Type B pancreatic cell (in vitro differentiated cells): ENCODE results near the gene CABP1. TPM values are rescaled to one million over a fixed set of nuclear protein-coding genes. Genes with fewer than 3 reads are reported as not detected.
"Not testable (repeated sequence)": the region's sequence is repeated elsewhere in the genome, so short reads cannot be mapped to it uniquely, and the experiment has no call there.

ENCODE experiments used
- DNase-seq: peaks from one replicate; pipeline ENCODE4 v3.0.0; 2021; ENCODE audit warnings: mixed read lengths; ENCODE audit not compliant: unreplicated experiment; ENCODE audit errors: extremely low spot score
- H3K27ac Mint-ChIP-seq: 2 replicates; pipeline ENCODE4 v1.8.0; 2021; ENCODE audit warnings: mild to moderate bottlenecking, mixed read lengths
- H3K27me3 Mint-ChIP-seq: 2 replicates; pipeline ENCODE4 v1.8.0; 2021; ENCODE audit warnings: mixed read lengths
- H3K36me3 Mint-ChIP-seq: 2 replicates; pipeline ENCODE4 v1.8.0; 2021; ENCODE audit warnings: mixed read lengths
- H3K4me1 Mint-ChIP-seq: one replicate; pipeline ENCODE4 v1.8.0; 2021; ENCODE audit warnings: mixed read lengths; ENCODE audit not compliant: unreplicated experiment
- H3K4me3 Mint-ChIP-seq: 2 replicates; pipeline ENCODE4 v1.8.0; 2021; ENCODE audit warnings: mild to moderate bottlenecking, mixed read lengths
- H3K9me3 Mint-ChIP-seq: 2 replicates; pipeline ENCODE4 v1.8.0; 2021; ENCODE audit warnings: mixed read lengths
- total RNA-seq: library from RNA; stranded (reverse); gene quantifications from 2 replicates; pipeline ENCODE4 v1.2.1, GENCODE V29; 2021; ENCODE audit warnings: low replicate concordance
- TF ChIP-seq, protein P1 (sequence below): fragments of 200-600 bp; sonication (generic); conservative IDR thresholded peaks from 2 replicates; pipeline ENCODE4 v1.5.0; 2021; ENCODE audit warnings: antibody characterized with exemption, mild to moderate bottlenecking

The CABP1 gene
- total RNA-seq, 1 donor from 2014 or later, result 0.56 TPM

DNA sequence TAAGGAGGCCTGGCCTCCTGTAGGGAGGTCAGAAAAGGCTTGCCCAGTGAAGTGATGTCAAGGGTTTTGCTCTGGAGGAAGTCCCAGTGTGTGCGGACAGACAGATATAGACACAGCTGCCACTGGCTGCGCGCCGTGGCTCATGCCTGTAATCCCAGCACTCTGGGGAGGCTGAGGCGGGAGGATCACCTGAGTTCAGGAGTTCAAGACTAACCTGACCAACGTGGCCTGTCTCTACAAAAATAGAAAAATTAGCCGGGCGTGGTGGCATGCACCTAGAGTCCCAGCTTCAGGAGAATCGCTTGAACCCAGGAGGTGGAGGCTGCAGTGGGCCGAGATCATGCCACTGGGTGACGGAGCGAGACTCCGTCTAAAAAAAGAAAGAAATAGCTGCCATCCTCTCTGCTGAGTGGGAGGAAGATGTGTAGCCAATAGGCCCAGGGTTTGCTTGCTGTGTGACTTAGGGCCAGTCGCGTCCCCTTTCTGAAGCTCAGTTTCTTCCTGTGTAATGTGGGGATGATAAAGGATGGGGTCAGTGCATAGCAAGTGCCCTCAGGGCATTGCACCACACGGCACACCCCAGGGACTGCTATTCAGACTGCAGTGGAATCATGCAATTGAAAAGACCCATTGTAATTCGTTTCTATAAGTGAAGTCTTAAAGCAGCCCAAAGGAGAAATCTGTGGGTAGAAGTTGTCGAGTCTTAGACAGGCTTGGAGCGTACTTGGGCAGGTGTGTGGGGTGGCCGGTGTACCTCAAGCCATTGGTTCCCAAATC is 27.9 kb downstream of the CABP1 start:
- no peak for DNase-seq
- peaks cover 4% of the 10 kb centered on the region for H3K27me3 Mint-ChIP-seq
- TF ChIP-seq, protein P1, sequence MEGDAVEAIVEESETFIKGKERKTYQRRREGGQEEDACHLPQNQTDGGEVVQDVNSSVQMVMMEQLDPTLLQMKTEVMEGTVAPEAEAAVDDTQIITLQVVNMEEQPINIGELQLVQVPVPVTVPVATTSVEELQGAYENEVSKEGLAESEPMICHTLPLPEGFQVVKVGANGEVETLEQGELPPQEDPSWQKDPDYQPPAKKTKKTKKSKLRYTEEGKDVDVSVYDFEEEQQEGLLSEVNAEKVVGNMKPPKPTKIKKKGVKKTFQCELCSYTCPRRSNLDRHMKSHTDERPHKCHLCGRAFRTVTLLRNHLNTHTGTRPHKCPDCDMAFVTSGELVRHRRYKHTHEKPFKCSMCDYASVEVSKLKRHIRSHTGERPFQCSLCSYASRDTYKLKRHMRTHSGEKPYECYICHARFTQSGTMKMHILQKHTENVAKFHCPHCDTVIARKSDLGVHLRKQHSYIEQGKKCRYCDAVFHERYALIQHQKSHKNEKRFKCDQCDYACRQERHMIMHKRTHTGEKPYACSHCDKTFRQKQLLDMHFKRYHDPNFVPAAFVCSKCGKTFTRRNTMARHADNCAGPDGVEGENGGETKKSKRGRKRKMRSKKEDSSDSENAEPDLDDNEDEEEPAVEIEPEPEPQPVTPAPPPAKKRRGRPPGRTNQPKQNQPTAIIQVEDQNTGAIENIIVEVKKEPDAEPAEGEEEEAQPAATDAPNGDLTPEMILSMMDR, result no peak
- no peaks in the 10 kb centered on the region for H3K36me3 Mint-ChIP-seq
- no peaks in the 10 kb centered on the region for H3K9me3 Mint-ChIP-seq
- peak overlapping the region; percentile 32 for H3K27ac Mint-ChIP-seq
- H3K4me3 Mint-ChIP-seq, result no peak overlapping the region
- H3K4me1 Mint-ChIP-seq, result peaks cover 7% of the 10 kb centered on the region

DNA sequence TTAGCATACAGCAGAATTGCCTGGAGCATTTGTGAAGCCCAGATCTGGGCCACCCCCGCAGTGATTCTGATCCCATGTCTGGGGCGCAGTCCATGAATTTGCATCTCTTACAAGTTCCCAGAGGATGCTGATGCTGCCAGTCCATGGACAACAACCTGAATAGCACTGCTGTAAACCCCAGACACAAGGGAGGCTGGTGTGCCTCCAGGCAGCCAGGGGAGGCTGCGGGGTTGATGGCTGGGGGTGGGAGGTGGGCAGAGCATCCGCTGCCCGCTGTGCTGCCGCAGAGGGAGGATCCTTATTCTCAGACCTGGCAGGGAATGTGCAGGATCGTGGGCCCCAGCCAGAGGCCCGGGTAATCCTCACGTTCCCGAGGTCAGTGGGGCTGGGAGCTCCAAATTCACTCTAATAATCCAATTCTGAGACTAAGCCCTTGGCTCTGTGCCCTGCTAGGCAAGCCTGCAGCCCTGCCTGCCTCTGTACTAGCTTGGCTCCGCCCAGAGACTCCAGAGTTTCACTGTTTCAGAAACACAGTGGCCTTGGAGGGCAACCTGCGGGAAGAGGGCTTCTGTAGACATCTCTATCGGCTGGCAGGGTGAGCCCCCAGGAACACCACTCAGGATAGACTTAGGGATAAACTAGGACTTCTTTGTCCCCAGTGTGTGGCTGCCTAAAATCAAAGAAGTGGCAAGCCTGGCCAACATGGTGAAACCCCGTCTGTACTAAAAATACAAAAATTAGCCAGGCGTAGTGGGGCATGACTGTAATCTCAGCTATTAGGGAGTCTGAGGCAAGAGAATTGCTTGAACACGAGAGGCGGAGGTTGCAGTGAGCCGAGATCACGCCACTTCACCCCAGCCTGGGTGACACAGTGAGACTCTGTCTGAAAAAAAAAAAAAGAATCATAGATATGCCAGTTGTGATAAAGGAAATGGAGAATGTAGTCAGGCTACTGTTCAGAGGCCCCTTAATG is 28.7 kb downstream of the CABP1 start:
- Mint-ChIP-seq H3K4me3 (no peak overlapping the region), H3K27ac (peak overlapping the region; percentile 61), H3K9me3 (no peaks in the 10 kb centered on the region), H3K36me3 (no peaks in the 10 kb centered on the region), H3K27me3 (peaks cover 4% of the 10 kb centered on the region), H3K4me1 (peaks cover 7% of the 10 kb centered on the region)
- TF ChIP-seq, protein P1, result no peak
- no peak for DNase-seq

DNA sequence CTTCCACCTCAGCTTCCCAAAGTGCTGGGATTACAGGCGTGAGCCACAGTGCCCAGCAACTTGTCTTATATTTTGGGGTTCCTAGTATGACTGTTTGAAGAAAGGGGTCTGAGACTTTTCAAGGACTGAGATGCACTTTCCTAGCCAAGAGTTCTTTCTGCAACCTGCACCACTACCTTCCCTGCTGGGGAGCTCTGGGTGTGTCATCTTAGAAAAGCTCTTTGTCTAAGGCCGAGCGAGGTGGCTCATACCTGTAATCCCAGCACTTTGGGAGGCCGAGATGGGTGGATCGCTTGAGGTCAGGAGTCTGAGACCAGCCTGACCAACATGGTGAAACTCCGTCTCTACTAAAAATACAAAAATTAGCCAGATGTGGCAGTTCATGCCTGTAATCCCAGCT is 29.8 kb downstream of the CABP1 start:
- H3K9me3 Mint-ChIP-seq, H3K4me3 Mint-ChIP-seq, H3K27me3 Mint-ChIP-seq: not testable (repeated sequence)

DNA sequence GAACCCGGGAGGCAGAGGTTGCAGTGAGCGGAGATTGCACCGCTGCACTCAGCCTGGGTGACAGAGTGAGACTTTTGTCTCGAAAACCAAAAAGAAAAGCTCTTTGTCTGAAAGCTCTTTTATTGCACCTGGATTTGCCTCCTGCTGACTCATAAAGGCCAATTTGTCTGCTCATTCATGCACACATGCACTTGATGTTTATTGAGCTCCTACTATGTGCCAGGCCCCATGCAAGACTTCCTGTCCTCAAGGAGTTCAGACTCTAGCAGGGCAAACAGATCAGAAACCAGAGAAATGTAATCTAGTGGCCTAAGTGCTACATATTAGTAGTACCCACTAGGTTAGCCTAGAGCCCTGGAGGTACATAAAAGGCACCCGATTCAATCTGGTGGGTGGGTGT is 30.2 kb downstream of the CABP1 start:
- DNase-seq, result no peak
- H3K27me3 Mint-ChIP-seq, result peaks cover 4% of the 10 kb centered on the region
- TF ChIP-seq, protein P1, result no peak
- peaks cover 7% of the 10 kb centered on the region for H3K4me1 Mint-ChIP-seq
- no peaks in the 10 kb centered on the region for H3K36me3 Mint-ChIP-seq
- H3K9me3 Mint-ChIP-seq, result no peaks in the 10 kb centered on the region
- H3K4me3 Mint-ChIP-seq, result no peak overlapping the region
- H3K27ac Mint-ChIP-seq, result no peak overlapping the region

More for the DNA sequence above, 29.8 kb downstream of the CABP1 start:
- DNase-seq, H3K27ac Mint-ChIP-seq, H3K4me1 Mint-ChIP-seq, H3K36me3 Mint-ChIP-seq: not testable (repeated sequence)

DNA sequence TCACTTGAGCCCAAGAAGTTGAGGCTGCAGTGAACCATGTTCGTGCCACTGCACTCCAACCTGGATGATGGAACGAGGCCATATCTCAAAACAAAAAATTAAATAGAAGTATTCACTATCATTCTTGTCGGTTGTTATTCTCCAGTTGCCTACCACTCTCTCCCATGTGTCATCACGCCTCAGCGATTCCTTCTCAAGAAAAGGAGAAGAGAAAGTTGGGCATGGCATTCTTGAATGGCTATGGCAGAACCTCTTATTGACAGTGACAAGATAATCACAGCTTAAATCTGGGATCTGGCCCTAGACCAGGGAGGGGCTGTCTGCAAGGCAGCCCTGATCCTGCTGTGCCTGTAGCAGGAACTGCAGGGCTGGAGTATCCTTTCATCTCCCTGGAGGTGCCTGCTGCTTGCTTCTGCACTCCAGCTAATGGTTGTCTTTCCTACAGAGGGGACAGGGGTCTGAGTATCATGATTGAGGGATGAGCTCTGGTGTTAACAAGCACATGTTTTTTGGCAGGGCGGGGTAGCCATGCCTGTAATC is 33.7 kb downstream of the CABP1 start:
- TF ChIP-seq, protein P1, result no peak
- Mint-ChIP-seq H3K9me3 (no peaks in the 10 kb centered on the region), H3K4me3 (no peak overlapping the region), H3K4me1 (peaks cover 5% of the 10 kb centered on the region), H3K27me3 (no peaks in the 10 kb centered on the region), H3K27ac (no peak overlapping the region), H3K36me3 (no peaks in the 10 kb centered on the region)
- no peak for DNase-seq
